ENCODE results near the gene HOXC12.

Gene HOXC12

DNA sequence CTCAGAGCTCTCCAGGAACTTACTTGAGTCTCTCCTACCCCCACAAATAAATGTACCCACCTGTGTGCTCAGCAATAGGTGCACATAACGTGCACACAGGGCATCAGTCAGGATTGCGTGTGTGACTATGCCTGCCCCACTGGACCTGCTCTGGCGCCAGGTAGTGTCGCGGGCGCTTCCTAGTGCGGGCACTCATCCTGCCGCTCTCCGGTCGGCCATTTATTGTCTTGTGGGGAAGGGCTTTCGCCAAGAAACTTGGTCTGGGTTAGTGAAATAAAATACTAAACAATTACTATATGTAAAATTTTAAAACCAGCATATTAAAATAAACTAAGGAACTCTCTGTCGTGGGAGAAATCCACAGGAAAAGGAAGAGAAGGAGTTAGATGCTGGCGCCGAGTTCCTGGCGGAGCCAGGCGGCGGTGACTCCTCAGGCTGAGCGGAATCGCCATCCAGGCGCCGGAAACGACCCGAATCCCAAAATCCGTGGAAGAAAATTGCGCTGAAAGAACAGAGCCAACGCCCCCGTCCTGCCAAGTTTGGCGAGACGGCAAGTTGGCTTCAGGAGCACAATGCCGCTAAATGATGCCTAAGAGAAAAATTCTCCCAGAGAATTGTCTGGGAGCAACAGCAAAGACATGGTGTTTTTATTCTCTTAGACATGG lies 24.0 kb upstream of the HOXC12 start:
- TF ChIP-seq NFIC (IDR thresholded peaks at IDR 0.05) (no peak), FOXM1 (IDR thresholded peaks at IDR 0.05; ENCODE audit: borderline replicate concordance, low read depth) (no peak), REST (IDR thresholded peaks at IDR 0.05; ENCODE audit: low read depth) (no peak), CREB1 (IDR thresholded peaks at IDR 0.05; ENCODE audit: low read depth) (no peak), EGR1 (IDR thresholded peaks at IDR 0.05) (no peak), TAF1 (IDR thresholded peaks at IDR 0.05; ENCODE audit: low read depth) (no peak), ZBTB7A (IDR thresholded peaks at IDR 0.05; ENCODE audit: low read depth) (no peak), CEBPB (IDR thresholded peaks at IDR 0.05) (no peak), YY1 (IDR thresholded peaks at IDR 0.05; ENCODE audit: low read depth) (no peak), TCF12 (IDR thresholded peaks at IDR 0.05; ENCODE audit: low read depth) (no peak), RAD21 (IDR thresholded peaks at IDR 0.05; ENCODE audit: low read depth) (no peak), EP300 (IDR thresholded peaks at IDR 0.05; ENCODE audit: borderline replicate concordance) (no peak), MAX (IDR thresholded peaks at IDR 0.05) (no peak)

DNA sequence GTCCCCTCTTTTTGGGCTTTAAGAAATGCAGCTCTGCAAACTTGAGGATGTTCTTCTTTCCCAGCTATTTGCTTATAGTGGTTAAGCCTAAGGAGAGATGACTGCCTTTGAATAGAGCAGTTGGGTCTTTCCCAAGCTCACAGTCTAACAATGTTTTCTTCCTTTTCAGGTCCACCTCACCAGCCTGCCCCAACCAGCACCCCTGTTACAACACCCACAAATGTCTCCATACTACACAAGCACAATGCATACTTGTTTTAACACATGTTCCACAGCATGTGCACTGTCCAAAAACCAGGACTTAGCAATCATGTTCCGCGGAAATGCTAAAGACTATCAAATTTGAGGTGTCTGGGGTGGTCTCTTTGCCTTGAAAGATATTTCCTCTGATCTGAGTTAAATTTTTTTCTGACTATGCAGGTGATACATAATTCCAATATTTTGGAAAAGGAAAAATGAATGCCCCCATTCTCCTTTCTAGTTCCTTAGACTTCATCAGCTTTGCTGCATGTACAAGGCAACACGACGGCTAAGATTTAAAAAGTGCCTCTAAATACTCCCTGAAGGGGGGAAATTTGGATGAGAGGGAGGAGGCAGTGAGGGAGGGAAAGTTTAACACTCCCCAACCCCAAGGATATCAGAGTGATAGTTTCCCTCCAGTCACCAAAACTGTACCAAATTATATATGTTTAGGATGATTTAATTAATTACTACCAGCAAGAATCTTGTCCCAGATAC lies 22.7 kb upstream of the HOXC12 start:
- TF ChIP-seq USF1 (IDR thresholded peaks at IDR 0.05), result no peak

GRCh38 chr12:53932915-53933314 lies 21.8 kb upstream of the HOXC12 start:
- TF ChIP-seq YY1 (IDR thresholded peaks at IDR 0.05; ENCODE audit: low read depth) (no peak), MAX (IDR thresholded peaks at IDR 0.05) (no peak), NFIC (IDR thresholded peaks at IDR 0.05) (no peak), CEBPB (IDR thresholded peaks at IDR 0.05) (no peak), RAD21 (IDR thresholded peaks at IDR 0.05; ENCODE audit: low read depth) (no peak), TEAD4 (IDR thresholded peaks at IDR 0.05) (no peak), EGR1 (IDR thresholded peaks at IDR 0.05) (no peak)

DNA sequence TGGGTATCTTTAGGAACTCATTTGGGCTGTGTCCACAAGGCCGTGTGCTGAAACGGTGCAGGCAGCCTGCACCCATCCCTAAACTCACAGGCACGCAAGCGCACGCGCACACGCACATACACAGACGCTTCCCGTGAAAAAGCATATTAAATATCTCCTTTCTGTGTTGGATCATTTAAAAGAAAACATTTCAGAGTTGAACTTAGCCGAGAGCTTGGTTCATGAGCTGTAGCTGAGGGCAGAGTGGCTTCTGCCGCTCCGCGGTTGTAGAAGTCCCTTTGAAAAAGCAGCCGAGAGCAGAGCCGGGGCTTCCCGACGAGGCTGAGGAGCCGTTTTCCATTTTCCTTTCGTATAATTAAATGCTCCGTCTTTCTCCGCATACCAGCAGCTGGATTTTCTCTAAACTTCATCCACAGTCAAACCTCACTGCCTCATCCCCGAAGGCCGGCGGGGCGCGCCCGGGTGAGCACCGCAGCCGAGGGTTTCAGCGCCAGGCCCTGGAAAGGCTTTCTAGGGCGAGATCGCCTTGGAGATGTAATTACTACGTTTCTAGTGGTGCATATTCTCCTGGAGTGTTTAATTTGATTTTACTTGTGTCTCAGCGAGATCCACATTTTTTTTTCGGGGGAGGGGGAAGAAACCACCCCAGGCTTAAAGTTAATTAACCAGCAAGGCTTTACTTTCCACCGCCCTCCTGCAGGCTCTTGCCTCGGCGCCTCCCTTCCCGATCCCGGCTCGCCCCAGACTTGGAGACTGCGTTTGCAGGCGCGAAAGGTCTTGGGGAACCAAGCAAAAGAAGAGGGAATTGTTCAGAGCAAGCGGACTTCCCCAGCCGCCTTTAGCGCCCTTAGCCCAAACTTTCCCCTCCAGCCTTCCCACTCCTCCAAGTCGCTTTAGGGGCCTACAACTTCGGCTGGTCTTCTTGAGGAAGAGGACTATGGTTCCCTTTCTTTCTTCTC lies 19.0 kb upstream of the HOXC12 start:
- TF ChIP-seq RAD21 (IDR thresholded peaks at IDR 0.05; ENCODE audit: low read depth) (no peak), FOXM1 (IDR thresholded peaks at IDR 0.05; ENCODE audit: borderline replicate concordance, low read depth) (no peak), YY1 (IDR thresholded peaks at IDR 0.05; ENCODE audit: low read depth) (no peak), TEAD4 (IDR thresholded peaks at IDR 0.05) (no peak), CEBPB (IDR thresholded peaks at IDR 0.05) (no peak), ZBTB7A (IDR thresholded peaks at IDR 0.05; ENCODE audit: low read depth) (no peak), MAX (IDR thresholded peaks at IDR 0.05) (no peak)

DNA sequence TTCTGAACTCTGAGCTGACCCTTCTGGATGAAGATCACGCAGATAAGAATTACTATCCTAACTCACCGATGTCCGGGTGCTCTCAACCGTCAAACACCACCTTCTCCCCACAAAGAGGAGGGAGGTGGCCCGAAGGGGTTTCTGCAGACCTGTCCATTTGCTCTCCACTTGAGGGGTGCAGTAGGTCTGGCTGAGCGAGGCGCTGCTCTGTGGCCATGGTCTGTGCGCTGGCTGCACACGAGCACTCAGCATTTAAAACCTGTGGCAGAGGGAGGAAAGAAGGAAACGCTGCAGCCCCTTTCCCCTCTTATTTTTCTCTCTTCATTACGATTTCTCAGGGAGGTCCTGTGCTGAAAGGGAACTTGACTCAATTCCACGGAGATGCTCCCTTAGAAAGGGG lies 17.6 kb upstream of the HOXC12 start:
- no peak for TF ChIP-seq RAD21 (IDR thresholded peaks at IDR 0.05; ENCODE audit: low read depth)
- no peak for TF ChIP-seq REST (IDR thresholded peaks at IDR 0.05; ENCODE audit: low read depth)
- no peak for TF ChIP-seq CREB1 (IDR thresholded peaks at IDR 0.05; ENCODE audit: low read depth)
- no peak for TF ChIP-seq ZBTB7A (IDR thresholded peaks at IDR 0.05; ENCODE audit: low read depth)
- TF ChIP-seq FOXM1 (IDR thresholded peaks at IDR 0.05; ENCODE audit: borderline replicate concordance, low read depth), result no peak
- no peak for TF ChIP-seq TEAD4 (IDR thresholded peaks at IDR 0.05)
- no peak for TF ChIP-seq TCF12 (IDR thresholded peaks at IDR 0.05; ENCODE audit: low read depth)
